Colonic mucosa (tissue), 4 donors: ENCODE measurements around the gene LRMDA. TPM values are rescaled to one million over a fixed set of nuclear protein-coding genes. Genes with fewer than 3 reads are reported as not detected.

ENCODE experiments used
- DNase-seq: peaks from one replicate; pipeline ENCODE4 v3.0.0-alpha.2; 2020
- H3K27ac ChIP-seq: fragments of 200-600 bp; one replicate; pipeline ENCODE4 v1.8.0; 2021
- H3K27me3 ChIP-seq: fragments of 200-600 bp; one replicate; pipeline ENCODE4 v1.8.0; 2021
- H3K36me3 ChIP-seq: fragments of 200-600 bp; one replicate; pipeline ENCODE4 v1.8.0; 2021
- H3K4me1 ChIP-seq: fragments of 200-600 bp; one replicate; pipeline ENCODE4 v1.8.0; 2021; ENCODE audit warnings: mild to moderate bottlenecking
- H3K4me3 ChIP-seq: fragments of 200-600 bp; one replicate; pipeline ENCODE4 v1.8.0; 2021
- H3K9ac ChIP-seq, 2 donors: one replicate each; pipeline ENCODE4 v1.7.0; 2013; ENCODE audit warnings: control low read depth in 2 of 2, low read depth in 2 of 2, low read length in 2 of 2
- H3K9me3 ChIP-seq: fragments of 200-600 bp; one replicate; pipeline ENCODE4 v1.8.0; 2021
- CTCF ChIP-seq: fragments of 200-600 bp; IDR thresholded peaks from one replicate; pipeline ENCODE4 v1.8.0; 2022; ENCODE audit warnings: antibody characterized with exemption, mild to moderate bottlenecking
- intact Hi-C: fragments of 100-400 bp; cut with DNase I; formaldehyde crosslinking; loops from one replicate; pipeline ENCODE4 v1.14.1; 2022
- total RNA-seq, 2 donors: library from RNA; stranded (reverse); fragmentation: NEBNext Ultra II Directional in 1 of 2; extraction: Animal tissue kit (Norgen Biotek cat#: 25700) in 1 of 2; gene quantifications; one replicate each; pipeline ENCODE4 v1.2.1, GENCODE V29; 2021
- donor health status: healthy.
- donor health status: DM: no; HTN: no; CAD: no.
- donor health status: DM: no; HTN: no; CAD: no.

Gene LRMDA
- total RNA-seq, 2 donors from 2014 or later, result 2.5 to 5.2 TPM

- Histone ChIP-seq H3K9me3 (no peaks in the 10 kb centered on the region), H3K27me3 (no peaks in the 10 kb centered on the region), H3K9ac (no peak overlapping the region), H3K4me3 (no peak overlapping the region), H3K27ac (no peak overlapping the region), H3K36me3 (no peaks in the 10 kb centered on the region), H3K4me1 (no peaks in the 10 kb centered on the region)
- no peak for TF ChIP-seq CTCF
- intact Hi-C loops, result no loop called here
- no peak for DNase-seq
Observed at GRCh38 chr10:76297358-76297757, 865.9 kb downstream of the LRMDA start.

- no peak overlapping the region for H3K4me3 ChIP-seq
- H3K27me3 ChIP-seq, result no peaks in the 10 kb centered on the region
- no peak overlapping the region for H3K9ac ChIP-seq
- H3K9me3 ChIP-seq, result no peaks in the 10 kb centered on the region
- no peak overlapping the region for H3K27ac ChIP-seq
- no peak for DNase-seq
- intact Hi-C loops, result no loop called here
- H3K4me1 ChIP-seq, result no peaks in the 10 kb centered on the region
- TF ChIP-seq CTCF, result no peak
- H3K36me3 ChIP-seq, result no peaks in the 10 kb centered on the region
Observed at GRCh38 chr10:76297780-76298281, 866.4 kb downstream of the LRMDA start.

- Histone ChIP-seq H3K9me3 (no peaks in the 10 kb centered on the region), H3K27me3 (no peaks in the 10 kb centered on the region), H3K4me1 (no peaks in the 10 kb centered on the region), H3K27ac (no peak overlapping the region), H3K9ac (no peak overlapping the region), H3K4me3 (no peak overlapping the region), H3K36me3 (no peaks in the 10 kb centered on the region)
- intact Hi-C loops, result no loop called here
- no peak for TF ChIP-seq CTCF
- DNase-seq, result no peak
Observed at GRCh38 chr10:76298329-76298728, 866.9 kb downstream of the LRMDA start.

GRCh38 chr10:76299501-76299900, 868.1 kb downstream of the LRMDA start:
- no peaks in the 10 kb centered on the region for H3K4me1 ChIP-seq
- no peak overlapping the region for H3K27ac ChIP-seq
- TF ChIP-seq CTCF, result no peak

GRCh38 chr10:76301211-76301610, 869.8 kb downstream of the LRMDA start:
- intact Hi-C loops, result loop anchor here (10.0 kb wide), 1 partner anchor 906 kb away; no protein-coding TSS in a partner anchor
- no peak for TF ChIP-seq CTCF
- no peaks in the 10 kb centered on the region for H3K9me3 ChIP-seq
- H3K9ac ChIP-seq, result no peak overlapping the region
- H3K4me1 ChIP-seq, result no peaks in the 10 kb centered on the region
- no peak overlapping the region for H3K4me3 ChIP-seq
- no peaks in the 10 kb centered on the region for H3K36me3 ChIP-seq
- H3K27me3 ChIP-seq, result no peaks in the 10 kb centered on the region
- no peak for DNase-seq
- H3K27ac ChIP-seq, result no peak overlapping the region

More at GRCh38 chr10:76299501-76299900, 868.1 kb downstream of the LRMDA start:
- no peaks in the 10 kb centered on the region for H3K36me3 ChIP-seq
- no peak overlapping the region for H3K9ac ChIP-seq
- H3K4me3 ChIP-seq, result no peak overlapping the region
- no peaks in the 10 kb centered on the region for H3K27me3 ChIP-seq
- no peak for DNase-seq
- H3K9me3 ChIP-seq, result no peaks in the 10 kb centered on the region
- intact Hi-C loops, result no loop called here
